Activated T-helper 1 cell treated with anti-CD3 and anti-CD28 coated beads, Interleukin-2, amount 50 U/mL, for 16 hours (primary cell): ENCODE results near the gene C17orf107.
A peak's percentile ranks its signal among the peaks of the same experiment; 100 is the strongest.
"Not testable (repeated sequence)": the region's sequence is repeated elsewhere in the genome, so short reads cannot be mapped to it uniquely, and the experiment has no call there.

Experiments
- DNase-seq, 2 donors: peaks; one replicate each; pipeline ENCODE4 v3.0.0-alpha.2; 2020; ENCODE audit warnings: low read depth in 1 of 2, low spot score in 1 of 2

Gene C17orf107

GRCh38 chr17:4900231-4901107, 1.1 kb downstream of the C17orf107 start:
- peak in 1 of 2 donors; percentile 42 for DNase-seq

GRCh38 chr17:4901108-4901647, 1.8 kb downstream of the C17orf107 start:
- DNase-seq = no peak

- DNase-seq = no peak
Observed at GRCh38 chr17:4901648-4902344, 2.5 kb downstream of the C17orf107 start.

DNA sequence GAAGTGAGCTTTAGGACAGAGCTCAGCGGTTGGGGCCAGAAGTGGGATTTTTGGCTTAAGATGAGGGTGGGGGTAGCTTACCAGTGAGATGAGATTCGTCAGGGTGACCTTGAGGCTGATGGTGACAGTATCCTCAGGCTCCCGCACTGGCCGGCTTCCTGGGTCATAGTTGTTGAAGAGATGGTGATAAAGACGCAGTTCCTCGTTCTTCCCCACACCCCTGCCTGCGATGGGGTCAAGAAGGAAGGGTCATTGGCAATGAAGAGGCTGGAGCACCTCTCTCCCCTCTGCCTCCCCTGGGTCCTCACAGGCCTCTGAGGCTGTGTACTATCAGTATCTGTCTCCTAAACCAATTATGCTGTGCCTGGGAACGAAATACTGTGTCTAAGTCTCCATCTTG, 3.2 kb downstream of the C17orf107 start:
- DNase-seq = no peak

DNA sequence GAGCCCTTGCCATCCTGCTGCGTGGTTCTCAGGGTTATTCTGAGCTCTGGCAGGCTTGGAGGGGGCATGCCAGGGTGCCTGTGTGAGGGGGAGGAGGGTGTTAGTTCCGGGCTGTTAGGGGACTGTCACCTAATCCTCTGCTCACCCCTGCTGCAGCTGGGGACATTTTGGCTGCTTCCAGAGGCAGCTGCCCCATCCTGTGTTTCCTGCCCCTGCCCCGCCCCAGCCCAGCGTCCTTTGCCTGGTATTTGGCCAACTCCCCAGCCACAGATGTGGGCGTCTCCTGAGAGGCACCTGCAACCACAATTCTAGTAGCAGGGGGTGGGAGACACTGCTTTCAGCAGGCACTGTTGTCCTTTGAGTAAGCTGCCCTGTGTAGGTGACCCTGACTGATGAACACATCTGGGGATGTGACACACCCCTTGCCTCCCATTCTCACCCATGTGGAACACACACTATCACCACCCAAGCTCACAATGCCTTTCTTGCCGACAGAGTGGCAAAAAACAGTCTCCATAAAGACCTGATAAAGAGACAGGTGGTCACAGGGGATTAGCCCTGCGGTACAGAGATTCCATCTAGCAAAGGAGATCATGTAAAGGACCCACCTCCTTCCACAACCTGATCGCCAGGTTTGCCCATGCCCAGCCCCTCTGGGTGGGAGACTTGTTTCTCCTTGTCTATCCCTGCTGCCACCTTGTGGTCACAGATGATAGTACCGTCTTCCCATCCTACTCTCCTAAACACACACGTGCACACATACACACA, 3.9 kb downstream of the C17orf107 start, which contains the start of gene CHRNE:
Gene CHRNE, minus strand, starts transcription at position 48 of the 768 bp plus-strand sequence. Its CDS starts 35 bp downstream, at position 13.
- peak in 1 of 2 donors; percentile 54 for DNase-seq

- not testable (repeated sequence) for DNase-seq
Observed at GRCh38 chr17:4906642-4907041, 7.3 kb downstream of the C17orf107 start.

DNA sequence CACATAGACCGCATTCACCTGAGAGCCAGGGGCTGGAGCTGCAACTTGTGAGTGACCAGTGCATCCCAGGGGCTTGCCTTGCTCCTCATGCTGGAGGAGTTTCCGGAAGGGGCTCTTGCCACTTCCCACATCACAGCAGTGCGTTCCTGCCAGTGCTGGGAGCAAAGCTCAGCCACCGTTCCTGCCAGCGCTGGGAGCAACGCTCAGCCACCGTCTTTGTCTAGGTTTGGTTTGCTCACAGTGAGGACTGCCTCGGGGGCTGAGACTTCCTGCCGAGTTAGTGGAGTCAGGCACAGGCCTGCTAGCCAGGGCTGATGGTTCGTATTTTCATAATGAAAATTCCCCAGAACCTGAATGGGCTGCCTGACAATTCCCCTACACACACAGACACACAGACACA, 9.0 kb downstream of the C17orf107 start:
- DNase-seq = no peak

- DNase-seq = peak; percentile 46 to 47
Observed at GRCh38 chr17:4908711-4909496, 9.6 kb downstream of the C17orf107 start.

DNA sequence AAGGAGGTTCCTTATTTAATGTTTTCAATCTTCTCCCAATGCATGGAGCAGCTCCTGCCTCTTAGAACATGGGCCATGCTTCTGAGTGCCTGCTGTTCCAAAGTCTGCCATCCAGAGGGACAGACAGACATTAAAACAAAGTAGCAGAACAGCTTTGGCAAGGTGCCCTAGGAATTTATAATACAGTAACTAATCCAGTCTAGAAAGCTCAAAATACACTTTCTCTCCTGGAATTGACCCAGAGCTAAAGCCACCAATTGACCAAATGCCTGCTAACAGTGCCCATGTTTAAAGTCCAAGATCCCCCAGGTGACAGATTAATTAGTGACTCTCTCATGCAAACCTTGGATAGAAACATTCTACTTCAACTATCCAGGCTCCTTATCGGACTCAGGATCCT, 14.7 kb downstream of the C17orf107 start:
- DNase-seq = no peak

DNA sequence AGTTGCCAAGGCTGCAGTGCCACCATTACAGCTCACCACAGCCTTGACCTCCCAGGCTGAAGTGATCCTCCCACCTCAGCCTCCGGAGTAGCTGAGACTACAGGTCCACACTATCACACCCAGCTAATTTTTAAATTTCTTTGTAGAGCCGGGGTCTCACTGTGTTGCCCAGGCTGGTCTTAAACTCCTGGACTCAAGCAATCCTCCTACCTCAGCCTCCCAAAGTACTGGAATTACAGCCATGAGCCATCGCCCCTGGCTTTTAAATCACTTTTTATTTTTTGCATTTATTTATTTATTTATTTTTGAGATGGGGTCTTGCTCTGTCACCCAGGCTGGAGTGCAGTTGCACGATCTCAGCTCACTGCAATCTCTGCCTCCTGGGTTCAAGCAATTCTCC, 15.2 kb downstream of the C17orf107 start:
- DNase-seq = not testable (repeated sequence)

DNA sequence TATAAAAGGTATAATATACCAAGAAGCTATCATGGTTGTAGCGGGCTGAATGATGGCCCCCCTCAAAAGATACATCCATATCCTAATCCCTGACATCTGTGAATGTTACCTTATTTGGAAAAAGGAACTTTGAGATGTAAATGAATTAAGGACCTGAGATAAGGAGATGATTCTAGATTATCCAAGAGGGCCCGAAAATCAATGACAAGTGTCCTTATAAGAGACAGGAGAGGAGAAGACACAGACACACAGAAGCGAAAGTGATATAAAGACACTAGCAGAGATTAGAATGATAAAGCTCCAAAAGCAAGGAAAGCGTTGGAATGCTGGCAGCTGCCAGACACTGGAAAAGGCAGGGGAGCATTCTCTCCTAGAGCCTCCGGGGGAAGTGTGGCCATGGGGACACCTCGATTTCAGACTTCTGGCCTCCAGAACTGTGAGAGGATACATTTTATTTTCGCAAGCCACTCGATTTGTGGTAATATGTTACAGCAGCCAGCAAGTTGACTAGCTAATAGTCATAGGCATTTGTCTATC, 20.2 kb downstream of the C17orf107 start:
- no peak for DNase-seq

DNA sequence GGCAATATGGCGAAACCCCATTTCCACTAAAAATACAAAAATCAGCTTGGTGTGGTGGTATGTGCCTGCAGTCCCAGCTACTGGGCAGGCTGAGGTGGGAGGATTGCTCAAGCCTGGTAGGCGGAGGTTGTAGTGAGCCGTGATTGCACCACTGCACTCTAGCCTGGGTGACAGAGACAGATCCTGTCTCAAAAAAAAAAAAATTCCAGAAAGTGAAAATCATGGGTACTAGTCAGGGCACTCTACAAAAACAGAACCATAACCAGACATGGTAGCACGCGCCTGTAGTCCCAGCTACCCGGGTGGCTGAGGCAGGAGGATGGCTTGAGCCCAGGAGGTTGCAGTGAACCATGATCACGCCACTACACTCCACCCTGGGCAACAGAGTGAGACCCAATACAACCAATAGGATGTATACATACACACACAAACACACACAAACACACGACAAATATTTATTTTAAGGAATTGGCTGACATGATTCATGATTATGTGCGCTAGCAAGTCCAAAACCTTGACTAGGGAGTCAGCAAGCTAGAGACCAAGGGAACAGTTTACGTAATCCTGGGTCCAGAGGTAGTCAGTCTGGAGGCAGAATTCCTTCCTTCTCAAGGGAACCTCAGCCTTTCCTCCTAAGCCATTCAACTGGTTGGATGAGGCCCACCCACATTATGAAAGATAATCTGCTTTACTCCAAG, 21.2 kb downstream of the C17orf107 start:
- no peak for DNase-seq

DNA sequence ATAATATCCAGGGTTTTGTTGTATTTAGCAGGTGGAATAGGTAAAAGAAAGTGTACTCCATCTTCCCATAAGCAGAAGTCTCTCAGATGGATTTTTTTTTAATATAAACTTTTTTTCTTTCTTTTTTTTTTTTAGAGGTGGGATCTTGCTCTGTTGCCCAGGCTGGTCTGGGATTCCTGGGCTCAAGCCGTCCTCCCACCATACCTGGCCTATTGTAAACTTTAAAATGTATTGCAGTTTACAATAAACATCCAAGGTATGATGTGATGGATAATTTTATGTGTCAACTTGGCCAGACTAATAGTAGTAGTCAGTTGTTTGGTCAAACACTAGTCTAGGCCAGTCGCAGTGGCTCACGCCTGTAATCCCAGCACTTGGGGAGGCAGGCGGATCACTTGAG, 22.0 kb downstream of the C17orf107 start:
- no peak for DNase-seq

GRCh38 chr17:4926577-4927335, 27.4 kb downstream of the C17orf107 start:
- DNase-seq = not testable (repeated sequence)

DNA sequence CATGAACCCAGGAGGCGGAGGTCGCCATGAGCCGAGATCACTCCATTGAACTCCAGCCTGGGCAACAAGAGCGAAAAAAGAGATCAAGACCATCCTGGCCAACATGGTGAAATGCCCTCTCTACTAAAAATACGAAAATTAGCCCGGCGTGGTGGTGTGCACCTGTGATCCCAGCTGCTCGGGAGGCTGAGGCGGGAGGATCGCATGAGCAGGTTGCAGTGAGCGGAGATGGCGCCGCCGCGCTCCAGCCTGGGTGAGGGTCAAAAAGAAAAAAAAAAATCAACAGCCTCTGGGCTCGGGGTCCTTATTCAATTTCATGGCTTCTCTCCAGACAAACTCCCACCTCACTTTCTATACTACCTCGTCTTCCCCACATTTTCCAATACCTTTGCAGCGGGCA, 29.5 kb downstream of the C17orf107 start:
- no peak for DNase-seq

DNA sequence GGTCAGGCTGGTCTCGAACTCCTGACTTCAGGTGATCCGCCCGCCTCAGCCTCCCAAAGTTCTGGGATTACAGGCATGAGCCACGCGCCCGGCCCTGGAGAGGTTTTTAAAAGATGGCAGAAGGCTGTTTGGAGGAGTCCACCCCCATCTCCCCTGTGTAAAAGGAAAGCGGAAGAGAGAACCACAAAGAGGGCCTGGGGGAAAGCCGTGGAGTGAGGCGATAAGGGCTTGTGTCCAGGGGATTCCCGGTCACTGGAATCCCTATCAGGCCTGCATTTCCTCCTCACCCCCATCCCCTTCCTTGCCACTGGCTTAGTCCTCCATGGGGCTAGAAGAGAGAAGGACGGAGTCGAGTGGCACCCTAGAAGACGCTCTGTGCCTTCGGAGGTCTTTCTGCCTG, 32.6 kb downstream of the C17orf107 start, which contains the start of gene GP1BA:
Gene GP1BA, plus strand, starts transcription at position 315 of the 400 bp plus-strand sequence. CDS start 328 bp downstream, outside the sequence.
- DNase-seq = no peak

DNA sequence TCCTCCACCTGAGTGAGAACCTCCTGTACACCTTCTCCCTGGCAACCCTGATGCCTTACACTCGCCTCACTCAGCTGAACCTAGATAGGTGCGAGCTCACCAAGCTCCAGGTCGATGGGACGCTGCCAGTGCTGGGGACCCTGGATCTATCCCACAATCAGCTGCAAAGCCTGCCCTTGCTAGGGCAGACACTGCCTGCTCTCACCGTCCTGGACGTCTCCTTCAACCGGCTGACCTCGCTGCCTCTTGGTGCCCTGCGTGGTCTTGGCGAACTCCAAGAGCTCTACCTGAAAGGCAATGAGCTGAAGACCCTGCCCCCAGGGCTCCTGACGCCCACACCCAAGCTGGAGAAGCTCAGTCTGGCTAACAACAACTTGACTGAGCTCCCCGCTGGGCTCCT, 33.4 kb downstream of the C17orf107 start:
- no peak for DNase-seq

DNA sequence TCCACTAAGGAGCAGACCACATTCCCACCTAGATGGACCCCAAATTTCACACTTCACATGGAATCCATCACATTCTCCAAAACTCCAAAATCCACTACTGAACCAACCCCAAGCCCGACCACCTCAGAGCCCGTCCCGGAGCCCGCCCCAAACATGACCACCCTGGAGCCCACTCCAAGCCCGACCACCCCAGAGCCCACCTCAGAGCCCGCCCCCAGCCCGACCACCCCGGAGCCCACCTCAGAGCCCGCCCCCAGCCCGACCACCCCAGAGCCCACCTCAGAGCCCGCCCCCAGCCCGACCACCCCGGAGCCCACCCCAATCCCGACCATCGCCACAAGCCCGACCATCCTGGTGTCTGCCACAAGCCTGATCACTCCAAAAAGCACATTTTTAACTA, 34.3 kb downstream of the C17orf107 start:
- DNase-seq = no peak
